Putamen (tissue), 1 donor: Measurements from ENCODE around the gene COL2A1.

Experiments used
- DNase-seq: peaks from one replicate; pipeline ENCODE4 v3.0.0-alpha.2; 2016; ENCODE audit warnings: low spot score

The COL2A1 gene

GRCh38 chr12:47989666-47990065 is 14.6 kb downstream of the COL2A1 start:
- DNase-seq: no peak

- DNase-seq: no peak
These were observed 15.3 kb downstream of the COL2A1 start for GRCh38 chr12:47989023-47989417.

- DNase-seq: no peak
These were observed 15.9 kb downstream of the COL2A1 start for GRCh38 chr12:47988073-47989022.

DNA sequence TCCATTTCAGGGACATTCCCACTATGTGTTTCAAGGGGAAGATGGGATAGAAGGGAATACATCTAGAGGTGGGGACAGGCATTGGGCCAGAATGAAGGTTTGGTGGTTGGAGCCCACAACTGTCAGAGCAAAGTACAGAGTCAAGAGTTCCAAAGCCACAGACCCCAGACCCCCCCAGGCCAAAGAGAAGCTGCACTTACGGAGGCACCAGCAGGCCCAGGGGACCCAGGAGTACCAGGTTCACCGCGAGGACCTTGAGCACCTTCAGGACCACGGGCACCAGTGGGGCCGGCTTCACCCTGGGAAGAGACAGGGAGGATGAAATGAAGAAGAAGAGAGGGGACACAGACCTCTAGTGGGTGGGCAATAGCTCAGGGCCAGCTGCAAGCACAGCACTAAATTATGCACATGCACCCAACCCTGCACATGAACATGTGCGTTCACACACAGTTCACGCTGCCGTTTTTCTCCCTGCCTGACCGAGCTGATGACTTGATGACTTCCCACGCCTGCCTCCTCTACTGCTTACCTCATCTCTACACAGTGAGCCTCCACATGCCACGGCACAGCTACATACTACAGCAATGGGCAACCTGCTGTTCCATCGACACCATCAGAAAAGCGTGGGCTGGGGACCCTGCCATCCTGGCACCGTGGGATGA is 16.7 kb downstream of the COL2A1 start:
- peak; percentile 59 for DNase-seq

DNA sequence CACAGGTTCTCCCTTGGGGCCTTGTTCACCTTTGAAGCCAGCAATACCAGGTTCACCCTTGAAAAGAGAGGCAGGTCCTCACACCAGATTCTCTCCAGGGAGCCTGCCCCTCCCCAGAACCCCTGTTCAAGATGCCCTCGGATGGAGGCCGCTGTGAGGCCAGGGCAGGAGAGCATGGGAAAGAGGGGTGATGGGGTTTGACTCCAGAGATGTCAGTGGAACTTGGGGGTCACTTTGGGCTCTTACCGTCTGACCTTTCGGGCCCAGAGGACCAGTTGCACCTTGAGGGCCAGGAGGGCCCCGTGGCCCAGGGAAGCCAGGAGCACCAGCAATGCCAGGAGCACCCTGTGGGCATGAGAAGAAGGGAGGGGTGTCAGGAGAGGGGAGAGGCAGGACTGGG is 17.4 kb downstream of the COL2A1 start:
- no peak for DNase-seq

GRCh38 chr12:47986291-47986660 is 18.0 kb downstream of the COL2A1 start:
- DNase-seq: no peak

GRCh38 chr12:47985596-47986290 is 18.5 kb downstream of the COL2A1 start:
- DNase-seq: no peak

GRCh38 chr12:47984331-47984801 is 19.9 kb downstream of the COL2A1 start:
- no peak for DNase-seq

- no peak for DNase-seq
These were observed 20.6 kb downstream of the COL2A1 start for GRCh38 chr12:47983541-47984115.

DNA sequence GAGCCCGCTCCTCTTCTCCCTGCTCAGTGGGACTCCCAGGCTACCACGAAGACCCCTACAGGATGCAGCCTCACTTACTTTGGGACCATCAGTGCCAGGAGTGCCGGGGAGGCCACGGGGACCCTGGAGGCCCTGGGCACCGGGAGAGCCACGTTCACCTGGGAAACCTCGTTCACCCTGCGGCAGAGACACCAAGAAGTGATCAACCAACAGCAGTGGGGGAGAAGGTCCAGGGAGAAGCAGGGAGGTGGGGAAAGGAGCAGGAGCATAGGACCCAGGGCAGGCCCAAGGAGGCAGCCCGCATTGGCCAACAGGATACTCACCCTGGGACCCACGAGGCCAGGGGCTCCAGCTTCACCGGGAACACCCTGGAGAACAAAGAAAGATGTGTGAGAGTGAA is 21.5 kb downstream of the COL2A1 start:
- no peak for DNase-seq

GRCh38 chr12:47982311-47982710 is 22.0 kb downstream of the COL2A1 start:
- no peak for DNase-seq

- DNase-seq: no peak
These were observed 22.6 kb downstream of the COL2A1 start for GRCh38 chr12:47981496-47982260.

DNA sequence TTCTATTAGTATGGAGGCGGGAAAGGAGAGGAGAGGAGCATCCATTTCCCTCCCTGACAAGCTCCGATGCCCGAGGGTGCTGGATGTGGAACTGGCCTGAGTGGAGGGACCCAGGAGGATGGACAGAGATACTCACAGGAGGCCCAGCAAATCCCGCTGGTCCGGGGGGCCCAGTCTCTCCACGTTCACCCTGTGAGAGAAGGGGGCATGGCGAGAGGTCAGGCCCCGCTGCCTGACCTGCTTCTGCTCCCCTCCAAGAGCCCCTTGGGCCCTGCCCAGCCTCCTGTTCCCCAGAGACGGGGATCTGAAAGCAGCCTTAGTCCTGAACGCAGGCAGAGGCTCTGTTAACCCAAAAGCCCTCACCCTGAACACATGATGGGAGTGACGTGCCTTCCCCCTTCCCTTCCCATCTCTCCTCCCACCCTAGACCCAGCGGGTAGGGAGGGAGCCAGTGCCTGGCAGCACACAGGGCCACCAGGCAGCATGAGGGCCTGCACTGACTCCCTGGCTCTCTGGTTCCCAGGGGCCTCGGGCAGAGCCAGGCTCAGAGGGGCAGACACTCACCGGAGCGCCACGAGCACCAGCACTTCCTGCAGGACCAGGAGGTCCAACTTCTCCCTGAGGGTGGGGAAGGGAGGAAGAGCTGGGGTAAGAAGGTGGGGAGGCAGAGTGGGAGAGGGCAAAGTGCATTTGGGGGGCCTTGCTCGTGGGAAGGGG is 23.3 kb downstream of the COL2A1 start:
- DNase-seq: no peak

DNA sequence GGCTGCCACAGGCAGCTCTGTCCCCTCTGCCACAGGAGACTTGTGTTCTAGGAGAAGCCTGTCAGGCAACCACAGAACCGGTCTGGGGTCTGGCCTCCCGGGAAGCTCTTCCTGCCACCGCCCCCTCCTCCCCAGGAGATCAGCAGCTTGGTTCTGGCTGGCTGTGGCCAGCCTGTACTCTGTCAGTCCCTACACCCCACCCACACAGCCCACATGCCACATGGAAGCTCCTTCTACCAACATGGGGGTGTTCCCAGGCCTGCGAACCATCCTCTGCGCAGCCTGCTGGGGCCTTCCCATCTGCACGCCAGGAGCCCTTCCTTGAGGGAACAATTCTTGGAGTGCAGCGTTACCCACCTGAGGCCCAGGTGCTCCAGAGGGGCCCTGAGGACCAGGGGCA is 24.1 kb downstream of the COL2A1 start:
- DNase-seq: no peak

GRCh38 chr12:47979686-47980085 is 24.6 kb downstream of the COL2A1 start:
- no peak for DNase-seq

GRCh38 chr12:47979166-47979565 is 25.1 kb downstream of the COL2A1 start:
- DNase-seq: no peak

DNA sequence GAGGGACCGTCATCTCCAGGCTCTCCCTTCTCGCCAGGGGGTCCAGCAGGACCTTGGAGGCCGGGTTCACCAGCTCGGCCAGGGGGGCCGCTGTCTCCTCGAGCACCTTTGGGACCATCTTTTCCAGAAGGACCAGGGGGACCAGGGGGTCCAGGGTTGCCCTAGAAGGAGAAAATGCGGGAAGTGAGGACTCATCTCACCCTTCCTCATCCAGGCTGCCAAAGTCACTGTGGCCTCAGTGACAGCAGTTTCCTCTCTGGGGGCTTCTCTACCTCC is 25.7 kb downstream of the COL2A1 start:
- no peak for DNase-seq

DNA sequence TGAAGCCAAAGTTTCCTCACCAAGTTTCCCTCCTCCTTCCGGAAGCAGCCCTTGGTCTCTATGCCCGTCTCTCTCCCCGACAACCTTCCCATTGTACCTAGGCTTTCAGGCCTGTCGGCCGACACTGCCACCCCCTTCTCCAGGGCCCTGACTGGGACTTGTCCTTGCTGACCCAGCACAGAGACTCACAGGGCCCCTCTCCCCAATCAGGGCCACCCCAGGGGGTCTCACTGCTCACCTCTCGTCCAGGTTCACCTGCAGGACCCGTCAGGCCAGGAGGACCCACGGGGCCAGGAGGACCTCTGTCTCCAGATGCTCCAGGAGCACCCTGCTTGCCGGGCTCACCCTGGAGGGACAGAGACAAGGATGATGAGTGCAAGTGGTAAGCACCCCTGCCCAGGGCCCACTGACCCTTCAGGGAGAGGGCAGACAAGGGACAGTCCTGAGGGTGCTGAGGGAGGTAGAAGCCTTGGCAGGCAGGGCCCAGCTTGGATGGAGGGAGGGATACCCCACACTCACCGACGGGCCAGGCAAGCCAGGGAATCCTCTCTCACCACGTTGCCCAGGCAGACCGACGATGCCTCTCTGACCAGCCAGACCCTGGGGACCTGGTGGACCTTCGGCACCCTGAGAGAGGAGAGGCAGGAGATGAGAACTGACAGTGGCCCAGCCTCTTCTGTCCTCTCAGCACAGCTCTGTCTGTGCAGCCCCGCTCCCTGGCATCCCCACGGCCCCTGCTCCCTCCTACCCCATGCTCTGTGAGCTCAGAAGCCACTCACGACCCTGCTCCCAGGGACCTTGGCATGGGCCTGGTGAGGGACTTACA is 26.3 kb downstream of the COL2A1 start:
- no peak for DNase-seq

GRCh38 chr12:47977046-47977771 is 27.1 kb downstream of the COL2A1 start:
- DNase-seq: no peak

- DNase-seq: no peak
These were observed 28.5 kb downstream of the COL2A1 start for GRCh38 chr12:47975816-47976215.
